ENCODE data around the gene TUBGCP3.

Gene TUBGCP3

DNA sequence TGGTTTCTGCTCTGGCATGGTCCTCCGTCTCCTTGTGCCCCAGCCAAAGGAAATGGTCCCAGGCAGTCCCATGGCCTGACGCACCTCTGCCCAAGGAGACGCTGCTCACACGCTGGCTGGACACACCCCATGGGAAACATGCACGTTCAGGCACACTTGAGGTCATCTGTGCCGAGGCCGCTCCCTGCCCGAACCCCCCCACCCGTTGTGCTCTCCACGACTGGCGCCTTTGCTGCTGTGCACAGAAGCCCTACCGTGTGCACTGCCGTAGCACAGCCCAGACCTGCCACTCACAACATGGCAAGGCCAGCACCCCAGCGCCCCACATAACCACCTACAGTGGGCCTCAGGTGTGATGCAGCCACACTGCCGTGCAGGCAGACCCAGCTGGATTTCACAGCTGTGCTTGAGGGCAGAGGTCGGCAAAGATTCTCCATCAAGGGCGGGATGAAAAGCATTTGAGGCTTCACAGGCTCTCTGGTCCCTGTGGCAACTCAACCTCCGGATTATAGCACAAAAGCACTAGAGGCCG is 146.1 kb downstream of the TUBGCP3 start:
- DNase-seq (ENCODE audit: low read depth, low spot score) = no peak

GRCh38 chr13:112441226-112441625 is 146.7 kb downstream of the TUBGCP3 start:
- DNase-seq (ENCODE audit: low read depth, low spot score) = no peak

GRCh38 chr13:112438515-112438914 is 149.4 kb downstream of the TUBGCP3 start:
- no peak for DNase-seq (ENCODE audit: low read depth, low spot score)

DNA sequence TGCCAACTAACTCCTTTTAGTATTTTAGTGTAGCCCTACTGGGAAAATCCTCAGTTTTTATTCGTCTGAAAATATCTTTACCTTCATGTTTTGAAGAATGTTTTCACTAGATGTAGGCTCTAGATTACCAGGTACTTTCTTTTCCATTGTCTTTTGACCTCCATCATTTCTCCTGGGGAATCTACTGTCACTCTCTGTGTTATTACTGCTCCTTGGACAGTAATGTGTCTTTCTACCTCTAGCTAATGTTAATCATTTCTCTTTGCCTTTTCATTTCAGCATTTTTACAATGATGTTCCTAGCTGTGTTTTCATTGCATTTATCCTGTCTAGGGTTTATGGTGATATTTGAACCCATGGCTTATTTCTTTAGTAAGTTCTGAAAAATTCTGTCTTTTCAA is 149.9 kb downstream of the TUBGCP3 start:
- DNase-seq (ENCODE audit: low read depth, low spot score) = no peak

DNA sequence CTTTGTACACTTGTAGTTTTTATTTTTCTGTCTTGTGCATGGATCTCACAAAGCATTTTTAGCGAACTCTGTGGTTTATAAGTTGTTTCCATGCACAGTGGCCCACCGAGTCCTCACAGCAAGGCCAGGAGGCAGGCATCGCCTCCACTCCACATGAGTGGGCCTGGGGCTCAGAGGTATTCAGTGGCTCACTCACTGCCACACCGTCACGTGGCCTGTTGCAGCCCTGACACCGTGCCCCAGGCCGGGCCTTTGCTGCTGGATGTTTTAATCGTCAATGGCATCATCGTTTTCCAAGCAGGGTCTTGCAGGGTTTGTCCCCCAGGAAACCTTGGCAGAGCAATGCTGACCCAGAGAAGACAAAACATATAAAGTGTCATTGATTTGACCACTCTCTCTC is 152.0 kb downstream of the TUBGCP3 start:
- DNase-seq (ENCODE audit: low read depth, low spot score) = no peak

All from ELF-1 (cell line).